Tibial artery (tissue), 4 donors: ENCODE data around the gene BUD23.

Experiments used
- DNase-seq, 2 donors: peaks; one replicate each; pipeline ENCODE4 v3.0.0-alpha.2; 2019
- H3K27ac ChIP-seq, 2 donors: fragments of 200-600 bp; sonication (generic) in 1 of 2; 1 replicate in 1 of 2; 2 replicates in 1 of 2; pipeline ENCODE4 v1.5.1; 2018 to 2019; ENCODE audit warnings: mild to moderate bottlenecking in 1 of 2
- H3K27me3 ChIP-seq, 2 donors: fragments of 200-600 bp; sonication (generic) in 1 of 2; one replicate each; pipeline versions ENCODE4 v1.5.1 to v1.6.0; 2016 to 2019
- H3K36me3 ChIP-seq, 3 donors: fragments of 200-600 bp; sonication (generic) in 2 of 3; one replicate each; pipeline ENCODE4 v1.5.1; 2016 to 2019; ENCODE audit warnings: mild to moderate bottlenecking in 2 of 3
- H3K4me1 ChIP-seq, 4 donors: fragments of 200-600 bp; sonication (generic) in 2 of 4; 1 replicate in 3 of 4; 2 replicates in 1 of 4; pipeline ENCODE4 v1.5.1; 2016 to 2019
- H3K4me3 ChIP-seq, 2 donors: fragments of 200-600 bp; sonication (generic) in 1 of 2; 1 replicate in 1 of 2; 2 replicates in 1 of 2; pipeline ENCODE4 v1.5.1; 2018 to 2019; ENCODE audit warnings: mild to moderate bottlenecking in 2 of 2
- H3K9me3 ChIP-seq, 3 donors: fragments of 200-600 bp; sonication (generic) in 1 of 3; one replicate each; pipeline ENCODE4 v1.5.1; 2016 to 2019
- CTCF ChIP-seq, 2 experiments: fragments of 200-600 bp in 1 of 2; fragments of 450-650 bp in 1 of 2; IDR thresholded peaks; one replicate each; pipeline ENCODE4 v1.5.1; 2017 to 2019; ENCODE audit warnings: antibody characterized with exemption in 2 of 2, mild to moderate bottlenecking in 1 of 2, moderate library complexity in 1 of 2
- intact Hi-C: fragments of 100-400 bp; cut with DNase I; formaldehyde crosslinking; loops from one replicate; pipeline ENCODE4 v1.15.0; 2023; ENCODE audit warnings: low total_unique reads

BUD23 gene

GRCh38 chr7:73738612-73739386 is 55.4 kb downstream of the BUD23 start, which contains the start of gene ABHD11:
TSS of gene ABHD11 (minus strand) at chr7:73738802. CDS start at chr7:73738770, 32 bp downstream.
- Histone ChIP-seq H3K36me3 (peaks cover 0 to 26% (median 6%) of the 10 kb centered on the region in 3 donors), H3K9me3 (no peaks in the 10 kb centered on the region), H3K27ac (peak within 1 kb of the TSS; percentile 83 to 89), H3K4me1 (peaks cover 0 to 38% (median 30%) of the 10 kb centered on the region in 4 donors), H3K27me3 (no peaks in the 10 kb centered on the region), H3K4me3 (peak within 1 kb of the TSS; percentile 74 to 93)
- DNase-seq, result peak; percentile 96 to 99
- no peak for TF ChIP-seq CTCF (IDR thresholded peaks at IDR 0.05)
- intact Hi-C loops, result loop anchor here (5.0 kb wide), 1 partner anchor 71 kb away; the partner anchor contains the start of gene VPS37D

GRCh38 chr7:73739387-73739767 is 56.0 kb downstream of the BUD23 start:
- intact Hi-C loops, result loop anchor here (5.0 kb wide), 1 partner anchor 72 kb away; the partner anchor contains the start of gene VPS37D

GRCh38 chr7:73740212-73740611 is 56.8 kb downstream of the BUD23 start:
- DNase-seq, result no peak
- H3K4me1 ChIP-seq, result peaks cover 0 to 34% (median 24%) of the 10 kb centered on the region in 4 donors
- peaks cover 0 to 25% (median 6%) of the 10 kb centered on the region in 3 donors for H3K36me3 ChIP-seq
- no peak for TF ChIP-seq CTCF (IDR thresholded peaks at IDR 0.05)
- intact Hi-C loops, result loop anchor here (10.0 kb wide), 1 partner anchor 295 kb away; no protein-coding TSS in a partner anchor
- no peaks in the 10 kb centered on the region for H3K9me3 ChIP-seq
- H3K27ac ChIP-seq, result no peak overlapping the region
- H3K4me3 ChIP-seq, result no peak overlapping the region
- no peaks in the 10 kb centered on the region for H3K27me3 ChIP-seq

More at GRCh38 chr7:73739387-73739767, 56.0 kb downstream of the BUD23 start:
- Histone ChIP-seq H3K9me3 (no peaks in the 10 kb centered on the region), H3K4me3 (peak overlapping the region; percentile 74 to 93), H3K27ac (peak overlapping the region; percentile 83 to 89), H3K27me3 (no peaks in the 10 kb centered on the region), H3K36me3 (peaks cover 0 to 26% (median 6%) of the 10 kb centered on the region in 3 donors), H3K4me1 (peaks cover 0 to 38% (median 30%) of the 10 kb centered on the region in 4 donors)
- no peak for TF ChIP-seq CTCF (IDR thresholded peaks at IDR 0.05)
- DNase-seq, result peak; percentile 27 to 70

GRCh38 chr7:73740771-73741170 is 57.4 kb downstream of the BUD23 start:
- no peak for TF ChIP-seq CTCF (IDR thresholded peaks at IDR 0.05)
- H3K4me3 ChIP-seq, result no peak overlapping the region
- H3K27ac ChIP-seq, result no peak overlapping the region
- peaks cover 0 to 34% (median 24%) of the 10 kb centered on the region in 4 donors for H3K4me1 ChIP-seq
- intact Hi-C loops, result loop anchor here (10.0 kb wide), 1 partner anchor 294 kb away; no protein-coding TSS in a partner anchor
- no peak for DNase-seq
- H3K36me3 ChIP-seq, result peaks cover 0 to 19% (median 5%) of the 10 kb centered on the region in 3 donors
- no peaks in the 10 kb centered on the region for H3K9me3 ChIP-seq
- H3K27me3 ChIP-seq, result no peaks in the 10 kb centered on the region

GRCh38 chr7:73741600-73741999 is 58.2 kb downstream of the BUD23 start:
- Histone ChIP-seq H3K27me3 (no peaks in the 10 kb centered on the region), H3K27ac (no peak overlapping the region), H3K4me1 (peaks cover 0 to 35% (median 24%) of the 10 kb centered on the region in 4 donors), H3K36me3 (peaks cover 0 to 11% (median 0%) of the 10 kb centered on the region in 3 donors), H3K9me3 (no peaks in the 10 kb centered on the region), H3K4me3 (no peak overlapping the region)
- intact Hi-C loops, result loop anchor here (10.0 kb wide), 1 partner anchor 293 kb away; no protein-coding TSS in a partner anchor
- no peak for TF ChIP-seq CTCF (IDR thresholded peaks at IDR 0.05)
- DNase-seq, result no peak
